Breast epithelium (tissue), 3 donors: Measurements from ENCODE around the gene MYOF.

ENCODE experiments used
- CTCF ChIP-seq, 3 donors: fragments of 450-650 bp; IDR thresholded peaks; one replicate each; pipeline ENCODE4 v1.5.1; 2016 to 2017; ENCODE audit warnings: antibody characterized with exemption in 3 of 3, mild to moderate bottlenecking in 3 of 3, moderate library complexity in 3 of 3
- POLR2AphosphoS5 ChIP-seq, 3 donors: sonication (generic); formaldehyde crosslinking; IDR thresholded peaks; one replicate each; pipeline ENCODE4 v1.6.1; 2017; ENCODE audit warnings: antibody characterized with exemption in 3 of 3

- TF ChIP-seq CTCF (IDR thresholded peaks at IDR 0.05), result no peak
- TF ChIP-seq POLR2AphosphoS5 (IDR thresholded peaks at IDR 0.05), result no peak
These were observed 139.2 kb downstream of the MYOF start for GRCh38 chr10:93342921-93343320.
